WTC11 (cell line): Measurements from ENCODE around the gene EPHA1.

Experiments
- ATF1 ChIP-seq: sonication (generic); formaldehyde crosslinking; IDR thresholded peaks from 2 replicates; pipeline ENCODE4 v1.8.1; 2023; ENCODE audit warnings: mild to moderate bottlenecking, moderate library complexity, missing genetic modification reagents
- FOXP1 ChIP-seq: sonication (generic); formaldehyde crosslinking; IDR thresholded peaks from 2 replicates; pipeline ENCODE4 v1.8.0; 2022; ENCODE audit warnings: missing genetic modification reagents, mild to moderate bottlenecking, moderate library complexity, borderline replicate concordance
- GABPB1 ChIP-seq: sonication (generic); formaldehyde crosslinking; IDR thresholded peaks from 2 replicates; pipeline ENCODE4 v1.8.1; 2023; ENCODE audit warnings: mild to moderate bottlenecking, missing genetic modification reagents
- GTF2I ChIP-seq: fragments of 250-450 bp; sonication (Bioruptor Pico); conservative IDR thresholded peaks from 2 replicates; pipeline ENCODE4 v1.4.0; 2021; ENCODE audit warnings: mild to moderate bottlenecking
- JUN ChIP-seq: sonication (generic); formaldehyde crosslinking; IDR thresholded peaks from 2 replicates; pipeline ENCODE4 v1.8.0; 2023; ENCODE audit warnings: mild to moderate bottlenecking, missing genetic modification reagents
- NR2C2 ChIP-seq: sonication (generic); formaldehyde crosslinking; IDR thresholded peaks from 2 replicates; pipeline ENCODE4 v1.8.0; 2022; ENCODE audit warnings: mild to moderate bottlenecking, missing genetic modification reagents
- NR3C1 ChIP-seq: sonication (generic); formaldehyde crosslinking; conservative IDR thresholded peaks from 2 replicates; pipeline ENCODE4 v1.8.1; 2023; ENCODE audit warnings: low read depth, mild to moderate bottlenecking, missing genetic modification reagents
- ZNF121 ChIP-seq: sonication (generic); formaldehyde crosslinking; IDR thresholded peaks from 2 replicates; pipeline ENCODE4 v1.8.0; 2023; ENCODE audit warnings: missing genetic modification reagents
- ZNF138 ChIP-seq: sonication (generic); formaldehyde crosslinking; conservative IDR thresholded peaks from 2 replicates; pipeline ENCODE4 v1.8.1; 2022; ENCODE audit warnings: mild to moderate bottlenecking, moderate library complexity, missing genetic modification reagents
- ZNF423 ChIP-seq: fragments of 250-450 bp; sonication (Bioruptor Pico); IDR thresholded peaks from 2 replicates; pipeline ENCODE4 v2.1.2; 2022; ENCODE audit warnings: mild to moderate bottlenecking, moderate library complexity
- TF ChIP-seq, protein P1 (sequence below): fragments of 200-600 bp; IDR thresholded peaks from 2 replicates; pipeline ENCODE4 v1.8.0; 2022; ENCODE audit warnings: antibody characterized with exemption
- TF ChIP-seq, protein P2 (sequence below): sonication (generic); formaldehyde crosslinking; conservative IDR thresholded peaks from 2 replicates; pipeline ENCODE4 v1.8.1; 2022; ENCODE audit warnings: mild to moderate bottlenecking, missing genetic modification reagents

DNA sequence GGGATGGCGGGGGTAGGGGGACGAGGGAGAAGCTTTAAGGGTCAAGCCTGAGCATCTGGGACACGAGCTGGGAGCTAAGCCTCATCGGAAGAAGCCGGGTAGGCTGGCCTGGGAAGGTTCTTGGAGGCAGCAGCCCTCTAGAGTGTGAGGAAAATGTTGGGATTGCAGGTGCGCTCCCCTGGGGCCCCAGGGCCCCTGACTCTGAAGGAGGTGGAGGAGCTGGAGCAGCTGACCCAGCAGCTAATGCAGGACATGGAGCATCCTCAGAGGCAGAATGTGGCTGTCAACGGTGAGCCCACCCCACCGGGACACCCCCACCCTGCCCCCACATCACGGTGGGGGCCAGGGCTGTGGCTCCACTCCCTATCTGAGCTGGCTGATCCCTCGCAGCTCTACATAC, 20.6 kb downstream of the EPHA1 start:
- TF ChIP-seq, protein P1, sequence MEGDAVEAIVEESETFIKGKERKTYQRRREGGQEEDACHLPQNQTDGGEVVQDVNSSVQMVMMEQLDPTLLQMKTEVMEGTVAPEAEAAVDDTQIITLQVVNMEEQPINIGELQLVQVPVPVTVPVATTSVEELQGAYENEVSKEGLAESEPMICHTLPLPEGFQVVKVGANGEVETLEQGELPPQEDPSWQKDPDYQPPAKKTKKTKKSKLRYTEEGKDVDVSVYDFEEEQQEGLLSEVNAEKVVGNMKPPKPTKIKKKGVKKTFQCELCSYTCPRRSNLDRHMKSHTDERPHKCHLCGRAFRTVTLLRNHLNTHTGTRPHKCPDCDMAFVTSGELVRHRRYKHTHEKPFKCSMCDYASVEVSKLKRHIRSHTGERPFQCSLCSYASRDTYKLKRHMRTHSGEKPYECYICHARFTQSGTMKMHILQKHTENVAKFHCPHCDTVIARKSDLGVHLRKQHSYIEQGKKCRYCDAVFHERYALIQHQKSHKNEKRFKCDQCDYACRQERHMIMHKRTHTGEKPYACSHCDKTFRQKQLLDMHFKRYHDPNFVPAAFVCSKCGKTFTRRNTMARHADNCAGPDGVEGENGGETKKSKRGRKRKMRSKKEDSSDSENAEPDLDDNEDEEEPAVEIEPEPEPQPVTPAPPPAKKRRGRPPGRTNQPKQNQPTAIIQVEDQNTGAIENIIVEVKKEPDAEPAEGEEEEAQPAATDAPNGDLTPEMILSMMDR, result no peak
- no peak for TF ChIP-seq ZNF138
- TF ChIP-seq ZNF423 (CRISPR knock-in tag), result no peak
- TF ChIP-seq, protein P2, sequence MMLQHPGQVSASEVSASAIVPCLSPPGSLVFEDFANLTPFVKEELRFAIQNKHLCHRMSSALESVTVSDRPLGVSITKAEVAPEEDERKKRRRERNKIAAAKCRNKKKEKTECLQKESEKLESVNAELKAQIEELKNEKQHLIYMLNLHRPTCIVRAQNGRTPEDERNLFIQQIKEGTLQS (CRISPR knock-in tag), result no peak
- TF ChIP-seq JUN, result no peak
- TF ChIP-seq GTF2I (CRISPR knock-in tag), result no peak
- TF ChIP-seq FOXP1 (CRISPR knock-in tag), result no peak
- TF ChIP-seq ZNF121 (CRISPR knock-in tag), result no peak
- TF ChIP-seq ATF1 (CRISPR knock-in tag), result no peak
- no peak for TF ChIP-seq NR3C1 (CRISPR knock-in tag)
- TF ChIP-seq GABPB1 (CRISPR knock-in tag), result no peak
- TF ChIP-seq NR2C2 (CRISPR knock-in tag), result 0 out of 2 replicates have a peak, but pooled peaks have one; percentile 6
